Forelimb muscle (tissue), 1 donor: ENCODE data around the gene POT1. TPM values are rescaled to one million over a fixed set of nuclear protein-coding genes. Genes with fewer than 3 reads are reported as not detected.

ENCODE experiments used
- polyA plus RNA-seq: library from polyadenylated mRNA; unstranded; fragments of 120-200 nt; gene quantifications from one replicate; pipeline ENCODE4 v1.2.1, GENCODE V29; 2013; ENCODE audit not compliant: insufficient read length

POT1 gene
- polyA plus RNA-seq, 1 donor = 14.9 TPM

Other genes starting within 250 kb of the POT1 start
- 17.8 TPM for gene GPR37, start 164.0 kb downstream of the POT1 start, polyA plus RNA-seq